ENCODE results near the gene RILPL1.

RILPL1 gene

DNA sequence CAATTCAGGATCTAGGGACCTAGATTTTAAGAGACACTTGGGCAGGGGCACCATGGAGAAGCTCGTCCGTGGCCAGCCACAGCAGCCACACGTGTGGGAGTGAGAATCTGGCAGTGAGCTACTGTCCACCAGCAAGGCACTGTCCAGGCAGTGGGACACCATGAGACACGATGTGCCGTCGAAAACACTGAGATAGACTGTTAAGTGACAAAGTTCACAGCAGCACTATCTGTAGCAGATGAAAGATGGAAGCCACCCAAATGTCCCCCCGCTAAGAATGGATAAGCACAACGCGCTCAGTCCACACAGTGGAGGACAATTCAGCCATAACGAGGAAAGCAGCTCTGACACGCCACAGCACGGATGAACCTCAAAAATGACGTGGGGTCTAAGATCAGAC is 19.7 kb downstream of the RILPL1 start:
- TF ChIP-seq GATA2 (IDR thresholded peaks at IDR 0.05; ENCODE audit: low read depth, low read length) (no peak), GATA3 (IDR thresholded peaks at IDR 0.05; ENCODE audit: low read depth, low read length) (no peak)

DNA sequence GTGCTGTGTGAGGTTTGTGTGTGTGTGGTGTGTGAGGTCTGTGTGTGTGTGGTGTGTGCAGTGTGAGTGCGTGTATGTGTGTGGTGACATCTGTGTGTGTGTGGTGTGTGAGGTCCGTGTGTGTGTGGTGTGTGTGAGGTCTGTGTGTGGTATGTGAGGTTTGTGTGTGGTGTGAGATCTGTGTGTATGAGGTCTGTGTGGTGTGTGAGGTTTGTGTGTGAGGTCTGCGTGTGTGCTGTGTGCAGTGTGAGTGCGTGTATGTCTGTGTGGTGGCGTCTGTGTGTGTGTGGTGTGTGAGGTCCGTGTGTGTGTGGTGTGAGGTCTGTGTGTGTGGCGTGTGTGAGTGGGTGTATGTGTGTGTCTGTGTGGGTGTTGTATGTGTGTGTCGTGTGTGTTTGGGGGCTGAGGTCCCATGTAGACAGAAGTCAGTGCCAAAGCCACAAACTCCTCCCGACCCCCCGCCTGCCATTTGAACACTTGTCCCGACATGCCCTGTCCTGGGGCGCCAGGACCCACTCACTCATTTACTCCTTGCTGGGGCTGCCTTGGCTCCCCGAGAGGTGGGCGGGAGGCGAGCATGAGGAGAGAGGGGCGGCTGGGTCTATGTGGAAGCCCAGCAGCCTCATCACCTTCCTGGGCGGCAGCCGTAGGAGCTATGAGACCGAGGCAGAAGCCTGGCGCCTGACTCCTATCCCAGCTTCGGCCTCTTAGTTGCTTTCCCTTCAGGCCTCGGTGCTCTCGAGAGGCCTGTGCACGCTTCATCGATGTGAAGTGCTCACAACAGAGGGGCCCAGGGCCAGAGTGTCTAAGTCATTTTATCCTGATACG is 20.5 kb downstream of the RILPL1 start:
- TF ChIP-seq GATA3 (IDR thresholded peaks at IDR 0.05; ENCODE audit: low read depth, low read length) (no peak), GATA2 (IDR thresholded peaks at IDR 0.05; ENCODE audit: low read depth, low read length) (no peak)

DNA sequence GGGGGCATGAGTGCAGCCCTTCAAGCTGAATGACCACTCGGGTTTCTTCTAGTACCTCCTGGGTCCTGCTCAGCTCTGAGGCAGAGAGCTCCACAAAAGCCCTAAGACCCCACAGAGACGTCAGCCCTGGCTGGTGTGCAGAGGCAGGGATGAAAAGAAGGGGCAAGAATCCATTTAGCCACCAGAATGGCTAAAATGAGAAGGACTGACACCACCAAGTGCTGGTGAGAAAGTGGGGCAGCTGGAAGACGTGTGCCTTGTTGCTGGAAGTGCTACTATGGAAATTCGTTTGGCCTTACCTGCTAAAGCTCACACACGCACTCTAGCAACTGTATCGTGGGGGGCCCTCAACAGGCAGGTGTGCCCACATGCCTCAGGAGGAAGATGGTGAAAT is 26.7 kb downstream of the RILPL1 start:
- TF ChIP-seq GATA3 (IDR thresholded peaks at IDR 0.05; ENCODE audit: low read depth, low read length) (no peak), GATA2 (IDR thresholded peaks at IDR 0.05; ENCODE audit: low read depth, low read length) (no peak)

DNA sequence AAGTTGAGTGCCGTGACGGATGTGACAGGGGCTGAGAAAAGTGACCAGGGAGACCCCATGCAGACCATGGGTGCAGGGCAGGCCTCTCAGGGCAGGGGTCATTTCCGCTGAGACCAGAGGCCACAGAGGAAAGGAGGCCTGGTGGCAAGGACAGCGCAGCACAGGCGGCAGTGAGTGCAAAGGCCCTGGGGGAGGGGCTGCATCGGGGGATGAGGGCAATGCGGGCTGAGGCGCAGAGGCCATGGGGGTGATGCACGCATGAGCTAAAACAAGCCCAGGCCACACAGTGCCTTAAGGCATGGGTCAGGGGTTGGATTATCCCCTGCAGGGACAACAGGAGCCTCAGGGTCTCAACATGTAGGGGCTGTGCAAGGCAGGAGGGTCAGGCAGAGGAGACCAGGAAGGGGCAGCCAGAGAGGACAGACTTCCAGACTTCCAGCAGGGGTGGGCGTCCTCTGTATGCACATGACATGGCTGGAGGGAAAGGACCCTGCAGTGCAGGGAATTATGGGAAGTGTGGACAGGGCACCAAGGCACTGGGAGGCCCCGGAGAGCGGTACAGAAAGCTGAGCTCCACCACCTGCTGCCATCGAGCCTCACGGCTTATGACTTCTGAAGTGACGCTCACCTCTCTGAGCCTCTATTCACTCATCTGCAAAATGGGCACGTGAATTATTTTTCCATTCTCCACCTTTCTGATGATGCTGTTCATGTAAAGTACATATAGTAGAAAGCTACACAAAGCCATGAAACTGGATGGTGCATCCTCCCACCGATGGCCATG is 27.3 kb downstream of the RILPL1 start:
- TF ChIP-seq GATA2 (IDR thresholded peaks at IDR 0.05; ENCODE audit: low read depth, low read length) (no peak), GATA3 (IDR thresholded peaks at IDR 0.05; ENCODE audit: low read depth, low read length) (no peak)

DNA sequence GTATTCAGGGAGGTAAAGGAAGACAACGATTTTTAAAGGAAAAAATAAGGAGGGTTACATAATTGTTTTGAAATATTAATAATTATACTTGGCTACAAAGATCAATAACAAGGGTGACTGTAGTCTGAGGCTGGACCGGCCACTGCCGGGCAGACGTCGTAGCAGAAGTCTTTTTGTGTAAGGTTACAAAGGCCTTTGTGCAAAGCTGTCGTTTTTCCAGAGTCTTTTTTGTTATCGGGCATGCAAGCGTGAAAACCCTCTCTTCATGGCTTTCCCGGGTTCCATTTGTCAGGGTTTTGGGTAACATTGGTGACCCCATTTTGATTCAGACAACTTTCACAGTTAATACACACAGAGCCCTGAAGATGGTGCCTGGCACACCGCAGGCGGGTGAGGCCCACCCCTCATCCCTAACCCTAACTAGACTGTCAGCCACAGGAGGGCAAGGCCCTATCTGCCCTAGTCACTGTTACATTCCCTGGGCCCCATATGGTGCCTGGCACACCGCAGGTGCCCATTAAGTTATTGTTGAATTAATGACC is 31.3 kb downstream of the RILPL1 start:
- TF ChIP-seq GATA3 (IDR thresholded peaks at IDR 0.05; ENCODE audit: low read depth, low read length) (no peak), GATA2 (IDR thresholded peaks at IDR 0.05; ENCODE audit: low read depth, low read length) (no peak)

DNA sequence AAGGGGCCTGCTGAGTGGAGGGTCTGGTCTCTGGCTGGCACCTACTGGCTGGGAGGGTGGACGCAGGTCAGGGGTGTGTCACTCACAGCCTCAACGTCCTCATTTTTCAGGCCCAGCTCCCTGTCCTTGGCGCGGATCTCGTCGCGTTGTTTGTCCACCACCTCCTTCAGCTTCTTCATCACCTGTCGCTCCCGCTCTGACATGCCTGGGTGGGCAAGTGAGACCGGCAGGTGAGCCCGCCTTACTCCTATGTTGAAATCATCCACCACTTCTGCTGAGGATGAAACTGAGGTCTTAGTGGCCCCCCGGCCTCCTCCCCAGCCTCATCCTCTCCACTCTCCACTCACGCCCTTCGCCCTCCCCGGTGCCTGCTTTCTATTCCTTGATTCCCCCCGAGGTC is 34.2 kb downstream of the RILPL1 start:
- TF ChIP-seq GATA3 (IDR thresholded peaks at IDR 0.05; ENCODE audit: low read depth, low read length) (no peak), GATA2 (IDR thresholded peaks at IDR 0.05; ENCODE audit: low read depth, low read length) (no peak)

DNA sequence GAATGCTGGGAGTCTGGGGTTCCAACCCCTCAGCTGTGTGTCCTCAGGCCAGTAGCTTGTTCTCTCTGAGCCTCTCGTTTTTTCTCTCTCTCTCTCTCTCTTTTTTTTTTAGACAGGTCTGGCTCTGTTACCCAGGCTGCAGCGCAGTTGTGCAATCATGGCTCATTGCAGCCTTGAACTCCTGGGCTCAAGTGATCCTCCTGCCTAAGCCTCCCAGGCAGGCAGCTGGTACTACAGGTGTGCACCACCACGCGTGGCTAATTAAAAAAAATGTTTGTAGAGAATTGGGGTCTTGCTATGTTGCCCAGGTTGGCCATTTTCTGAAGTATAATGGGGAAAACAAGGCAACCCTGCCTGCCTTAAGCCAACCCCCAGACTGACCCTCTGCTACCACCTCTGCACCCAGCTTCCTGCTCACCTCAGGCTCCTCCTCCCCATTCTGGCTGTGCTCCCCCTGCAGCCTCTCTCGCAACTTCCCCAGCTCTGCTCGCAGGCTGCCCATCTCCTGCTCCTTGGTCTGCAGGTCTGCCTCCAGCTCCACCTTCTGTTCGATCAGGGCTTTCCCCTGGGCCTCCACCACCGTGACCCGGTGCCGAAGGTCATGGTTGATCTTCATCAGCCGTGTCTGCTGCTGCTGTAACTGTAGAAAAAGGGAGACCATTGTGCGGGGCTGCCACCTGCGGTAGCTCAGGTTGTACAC is 35.2 kb downstream of the RILPL1 start:
- TF ChIP-seq GATA2 (IDR thresholded peaks at IDR 0.05; ENCODE audit: low read depth, low read length) (no peak), GATA3 (IDR thresholded peaks at IDR 0.05; ENCODE audit: low read depth, low read length) (no peak)

DNA sequence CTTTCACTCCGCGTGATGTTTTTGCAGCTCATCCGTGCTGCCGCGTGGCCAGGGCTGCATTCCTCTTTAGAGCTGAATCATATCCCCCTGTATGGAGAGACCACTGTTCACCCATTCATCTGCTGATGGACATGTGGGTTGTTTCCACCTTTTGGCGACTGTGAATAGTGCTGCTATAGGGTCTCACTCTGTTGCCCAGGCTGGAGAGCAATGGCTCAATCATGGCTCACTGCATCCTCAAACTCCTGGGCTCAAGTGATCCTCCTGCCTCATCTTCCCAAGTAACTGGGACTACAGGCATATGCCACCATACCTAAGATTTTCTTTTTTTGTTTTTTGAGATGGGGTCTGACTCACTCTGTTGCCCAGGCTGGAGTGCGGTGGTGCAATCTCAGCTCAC is 36.5 kb downstream of the RILPL1 start:
- TF ChIP-seq GATA3 (IDR thresholded peaks at IDR 0.05; ENCODE audit: low read depth, low read length) (no peak), GATA2 (IDR thresholded peaks at IDR 0.05; ENCODE audit: low read depth, low read length) (no peak)

DNA sequence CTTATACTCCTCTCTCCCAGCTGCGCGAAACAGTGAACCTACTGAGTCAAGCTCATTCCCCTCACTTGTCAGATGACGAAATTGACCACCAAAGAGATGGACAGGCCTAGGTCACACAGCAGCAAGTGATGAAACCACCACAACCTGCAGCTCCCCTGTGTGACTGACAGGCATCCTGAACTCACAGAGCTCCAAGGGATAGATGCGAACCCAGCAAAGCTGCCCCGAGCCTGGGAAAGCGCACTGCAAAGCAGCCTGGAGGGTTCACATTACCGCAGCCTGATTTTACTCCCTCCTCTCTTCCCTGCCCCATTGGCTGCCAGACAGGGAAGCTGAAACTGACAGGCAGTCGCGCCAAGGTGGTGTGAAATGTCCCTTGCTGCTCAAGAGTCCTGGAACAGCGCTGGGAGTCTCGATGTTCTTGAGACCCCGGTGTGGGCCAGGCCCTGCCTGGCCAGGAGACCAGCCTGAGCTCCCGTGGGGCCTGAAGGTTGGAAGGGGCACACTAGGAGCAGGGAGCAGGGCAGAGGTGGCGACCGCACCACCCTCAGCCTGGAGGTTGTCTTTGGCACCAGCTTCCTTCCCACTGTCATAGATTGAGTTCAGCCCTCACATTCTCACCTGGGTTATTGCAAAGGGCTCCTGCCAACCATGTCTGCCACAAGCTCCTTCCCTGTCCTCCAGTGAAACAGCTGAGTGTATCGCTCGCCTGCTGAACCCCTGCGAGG is 39.2 kb downstream of the RILPL1 start:
- TF ChIP-seq GATA3 (IDR thresholded peaks at IDR 0.05; ENCODE audit: low read depth, low read length) (no peak), GATA2 (IDR thresholded peaks at IDR 0.05; ENCODE audit: low read depth, low read length) (no peak)

DNA sequence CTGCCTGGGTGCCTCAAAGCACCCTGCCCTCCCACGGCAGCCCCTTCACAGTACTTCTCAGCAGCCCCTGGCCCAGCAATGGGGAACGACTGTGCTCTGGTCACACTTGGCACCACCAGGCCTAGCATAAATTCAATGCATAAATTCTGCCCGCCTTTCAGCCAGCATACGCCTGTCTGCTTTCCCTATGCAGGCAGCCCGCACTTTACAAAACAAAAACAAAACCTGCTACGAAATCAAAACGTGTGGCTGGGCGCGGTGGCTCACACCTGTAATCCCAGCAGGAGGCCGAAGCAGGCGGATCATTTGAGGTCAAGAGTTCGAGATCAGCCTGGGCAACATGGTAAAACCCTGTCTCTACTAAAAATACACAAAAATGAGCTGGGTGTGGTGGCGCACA is 42.0 kb downstream of the RILPL1 start:
- TF ChIP-seq GATA3 (IDR thresholded peaks at IDR 0.05; ENCODE audit: low read depth, low read length) (no peak), GATA2 (IDR thresholded peaks at IDR 0.05; ENCODE audit: low read depth, low read length) (no peak)

DNA sequence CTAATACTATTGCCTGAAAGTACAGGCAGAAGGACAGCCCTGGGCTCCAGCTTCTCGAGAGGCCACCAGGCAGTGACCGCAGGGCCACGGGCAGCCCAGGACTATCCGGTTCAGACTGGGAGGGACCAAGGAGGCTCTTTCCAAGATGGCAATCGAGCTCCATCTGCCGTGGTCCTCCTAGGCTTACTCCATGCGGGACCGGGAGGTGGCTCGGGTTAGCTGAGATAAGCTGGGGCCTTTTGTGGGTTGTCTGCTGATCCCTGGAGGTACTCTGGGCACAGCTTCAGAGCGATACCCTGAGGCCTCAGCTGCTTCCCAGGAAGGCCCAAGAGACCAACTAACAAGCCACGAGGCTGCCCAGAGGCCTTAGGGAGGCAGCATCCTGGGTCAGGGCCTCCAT is 42.5 kb downstream of the RILPL1 start:
- TF ChIP-seq GATA2 (IDR thresholded peaks at IDR 0.05; ENCODE audit: low read depth, low read length) (no peak), GATA3 (IDR thresholded peaks at IDR 0.05; ENCODE audit: low read depth, low read length) (no peak)

DNA sequence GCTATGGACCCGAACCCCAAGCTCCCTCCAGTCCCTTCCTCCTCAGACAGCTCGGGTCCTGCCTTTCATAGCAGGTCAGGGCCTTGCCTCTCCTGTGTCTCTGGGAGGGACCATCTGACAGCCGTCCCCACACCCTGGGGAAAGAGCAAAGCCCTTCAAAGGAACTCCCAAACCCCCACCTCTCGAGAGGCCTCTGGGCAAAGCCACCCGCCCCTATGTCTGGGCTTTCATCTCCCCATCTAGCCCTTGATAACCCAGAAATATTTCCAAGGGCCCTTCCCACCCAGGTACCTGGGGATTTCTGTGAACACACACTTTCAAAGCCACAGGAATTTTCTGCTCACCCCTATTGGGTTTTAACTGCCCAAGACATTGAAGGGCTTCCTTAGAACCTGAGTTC is 43.4 kb downstream of the RILPL1 start:
- TF ChIP-seq GATA3 (IDR thresholded peaks at IDR 0.05; ENCODE audit: low read depth, low read length) (no peak), GATA2 (IDR thresholded peaks at IDR 0.05; ENCODE audit: low read depth, low read length) (no peak)

DNA sequence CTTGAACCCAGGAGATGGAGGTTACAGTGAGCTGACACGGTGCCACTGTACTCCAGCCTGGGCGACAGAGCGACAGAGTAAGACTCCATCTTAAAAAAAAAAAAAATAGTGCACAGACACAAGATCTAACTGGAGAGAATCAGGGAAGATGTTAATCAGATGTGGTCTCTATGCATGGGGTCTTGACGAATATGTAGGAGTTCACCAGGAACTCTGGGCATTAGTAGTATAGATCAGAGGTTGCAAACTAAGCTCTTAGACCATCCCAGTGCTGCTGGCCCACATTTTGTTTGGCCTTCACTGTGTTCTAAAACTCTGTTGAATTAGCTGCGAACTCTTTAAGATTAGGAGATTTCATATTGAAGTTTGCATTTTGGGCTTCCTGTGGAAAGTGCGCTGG is 43.9 kb downstream of the RILPL1 start:
- TF ChIP-seq GATA2 (IDR thresholded peaks at IDR 0.05; ENCODE audit: low read depth, low read length), result no peak
- TF ChIP-seq GATA3 (IDR thresholded peaks at IDR 0.05; ENCODE audit: low read depth, low read length), result no peak

All from SH-SY5Y (cell line).